ENCODE results near the gene NAPSA. TPM values are rescaled to one million over a fixed set of nuclear protein-coding genes. Genes with fewer than 3 reads are reported as not detected.

The NAPSA gene
- total RNA-seq, 1 donor from 2014 or later = 2.4 TPM

GRCh38 chr19:50409347-50409746 is 43.9 kb upstream of the NAPSA start:
- no peak for DNase-seq (ENCODE audit: low spot score in 2 of 2, unreplicated experiment in 2 of 2)
- peaks cover 20% of the 10 kb centered on the region for H3K36me3 Mint-ChIP-seq
- no peaks in the 10 kb centered on the region for H3K27me3 Mint-ChIP-seq (ENCODE audit: low read depth)
- no peak overlapping the region for H3K4me3 Mint-ChIP-seq
- no peaks in the 10 kb centered on the region for H3K9me3 Mint-ChIP-seq
- no peak overlapping the region for H3K27ac Mint-ChIP-seq
- H3K4me1 Mint-ChIP-seq = no peaks in the 10 kb centered on the region
- TF ChIP-seq CTCF (IDR thresholded peaks at IDR 0.05; ENCODE audit: unreplicated experiment) = no peak

- Mint-ChIP-seq H3K4me1 (no peaks in the 10 kb centered on the region), H3K27me3 (ENCODE audit: low read depth) (no peaks in the 10 kb centered on the region), H3K27ac (no peak overlapping the region), H3K4me3 (no peak overlapping the region), H3K9me3 (no peaks in the 10 kb centered on the region), H3K36me3 (peaks cover 17% of the 10 kb centered on the region)
- no peak for TF ChIP-seq CTCF (IDR thresholded peaks at IDR 0.05; ENCODE audit: unreplicated experiment)
- DNase-seq (ENCODE audit: low spot score in 2 of 2, unreplicated experiment in 2 of 2) = no peak
Observed at GRCh38 chr19:50406829-50407228, 41.4 kb upstream of the NAPSA start.

- Mint-ChIP-seq H3K4me3 (no peak overlapping the region), H3K27me3 (ENCODE audit: low read depth) (no peaks in the 10 kb centered on the region), H3K9me3 (no peaks in the 10 kb centered on the region), H3K4me1 (no peaks in the 10 kb centered on the region), H3K36me3 (peaks cover 16% of the 10 kb centered on the region), H3K27ac (no peak overlapping the region)
- no peak for DNase-seq (ENCODE audit: low spot score in 2 of 2, unreplicated experiment in 2 of 2)
- TF ChIP-seq CTCF (IDR thresholded peaks at IDR 0.05; ENCODE audit: unreplicated experiment) = no peak
Observed at GRCh38 chr19:50406156-50406820, 40.8 kb upstream of the NAPSA start.

GRCh38 chr19:50402544-50403301 is 37.3 kb upstream of the NAPSA start:
- no peak for DNase-seq (ENCODE audit: low spot score in 2 of 2, unreplicated experiment in 2 of 2)
- Mint-ChIP-seq H3K27me3 (ENCODE audit: low read depth) (no peaks in the 10 kb centered on the region), H3K4me1 (no peaks in the 10 kb centered on the region), H3K36me3 (peaks cover 20% of the 10 kb centered on the region), H3K27ac (no peak overlapping the region), H3K4me3 (no peak overlapping the region), H3K9me3 (no peaks in the 10 kb centered on the region)
- no peak for TF ChIP-seq CTCF (IDR thresholded peaks at IDR 0.05; ENCODE audit: unreplicated experiment)

- DNase-seq (ENCODE audit: low spot score in 2 of 2, unreplicated experiment in 2 of 2) = no peak
- no peaks in the 10 kb centered on the region for H3K4me1 Mint-ChIP-seq
- H3K9me3 Mint-ChIP-seq = no peaks in the 10 kb centered on the region
- TF ChIP-seq CTCF (IDR thresholded peaks at IDR 0.05; ENCODE audit: unreplicated experiment) = no peak
- H3K36me3 Mint-ChIP-seq = peaks cover 20% of the 10 kb centered on the region
- H3K27ac Mint-ChIP-seq = no peak overlapping the region
- H3K27me3 Mint-ChIP-seq (ENCODE audit: low read depth) = no peaks in the 10 kb centered on the region
- H3K4me3 Mint-ChIP-seq = no peak overlapping the region
Observed at GRCh38 chr19:50401605-50402450, 36.4 kb upstream of the NAPSA start.

Data from mesothelial cell of epicardium (in vitro differentiated cells).